ENCODE results near the gene SH3RF3.

SH3RF3 gene

GRCh38 chr2:109482361-109482861 is 353.4 kb downstream of the SH3RF3 start:
- intact Hi-C loops (cut with DNase I): no loop called here
- no peak for DNase-seq

- no peak for DNase-seq
- intact Hi-C loops (cut with DNase I): no loop called here
Measured at GRCh38 chr2:109486711-109487535, 357.9 kb downstream of the SH3RF3 start.

GRCh38 chr2:109487536-109487869 is 358.5 kb downstream of the SH3RF3 start:
- intact Hi-C loops (cut with DNase I): no loop called here
- DNase-seq: no peak

- DNase-seq: no peak
- intact Hi-C loops (cut with DNase I): no loop called here
Measured at GRCh38 chr2:109487871-109488655, 359.1 kb downstream of the SH3RF3 start.

GRCh38 chr2:109489296-109489695 is 360.3 kb downstream of the SH3RF3 start:
- intact Hi-C loops (cut with DNase I): no loop called here

GRCh38 chr2:109493176-109493935 is 364.4 kb downstream of the SH3RF3 start:
- intact Hi-C loops (cut with DNase I): no loop called here
- no peak for DNase-seq

More at GRCh38 chr2:109489296-109489695, 360.3 kb downstream of the SH3RF3 start:
- DNase-seq: no peak

GRCh38 chr2:109494351-109494750 is 365.3 kb downstream of the SH3RF3 start:
- DNase-seq: no peak
- intact Hi-C loops (cut with DNase I): no loop called here

- DNase-seq: no peak
Measured at GRCh38 chr2:109497463-109497862, 368.5 kb downstream of the SH3RF3 start.

GRCh38 chr2:109497911-109498870 is 369.2 kb downstream of the SH3RF3 start:
- intact Hi-C loops (cut with DNase I): no loop called here
- DNase-seq: no peak

More at GRCh38 chr2:109497463-109497862, 368.5 kb downstream of the SH3RF3 start:
- intact Hi-C loops (cut with DNase I): no loop called here

- intact Hi-C loops (cut with DNase I): no loop called here
- no peak for DNase-seq
Measured at GRCh38 chr2:109498906-109499305, 369.9 kb downstream of the SH3RF3 start.

- DNase-seq: no peak
- intact Hi-C loops (cut with DNase I): no loop called here
Measured at GRCh38 chr2:109499566-109499965, 370.6 kb downstream of the SH3RF3 start.

- intact Hi-C loops (cut with DNase I): no loop called here
- DNase-seq: no peak
Measured at GRCh38 chr2:109500910-109501309, 371.9 kb downstream of the SH3RF3 start.

- no peak for DNase-seq
- intact Hi-C loops (cut with DNase I): no loop called here
Measured at GRCh38 chr2:109501461-109501860, 372.5 kb downstream of the SH3RF3 start.

- intact Hi-C loops (cut with DNase I): no loop called here
- no peak for DNase-seq
Measured at GRCh38 chr2:109503191-109503590, 374.2 kb downstream of the SH3RF3 start.

GRCh38 chr2:109507217-109507616 is 378.2 kb downstream of the SH3RF3 start:
- DNase-seq: peak in 10 of 42 donors; percentile 10 to 38 (median 26)
- intact Hi-C loops (cut with DNase I): no loop called here

- intact Hi-C loops (cut with DNase I): no loop called here
- DNase-seq: no peak
Measured at GRCh38 chr2:109507828-109508227, 378.8 kb downstream of the SH3RF3 start.

GRCh38 chr2:109508556-109508955 is 379.6 kb downstream of the SH3RF3 start:
- no peak for DNase-seq
- intact Hi-C loops (cut with DNase I): no loop called here

All from head of caudate nucleus (tissue), 42 donors.